GM18867 (cell line): ENCODE data around the gene KRTAP9-1.
"Not testable (repeated sequence)": the region's sequence is repeated elsewhere in the genome, so short reads cannot be mapped to it uniquely, and the experiment has no call there.

Source experiments
- ATAC-seq: cut with Tn5 transposase; IDR thresholded peaks from one replicate; pipeline ENCODE4 v1.9.1; 2021; ENCODE audit warnings: mild to moderate bottlenecking, moderate library complexity; ENCODE audit not compliant: unreplicated experiment

KRTAP9-1 gene

GRCh38 chr17:41178843-41179616 is 10.7 kb upstream of the KRTAP9-1 start:
- no peak for ATAC-seq

- ATAC-seq: no peak
These were observed 5.2 kb upstream of the KRTAP9-1 start, which contains the start of gene KRTAP4-1 for GRCh38 chr17:41184480-41184961. Gene KRTAP4-1 (minus strand): TSS chr17:41184911. CDS start chr17:41184854, 57 bp downstream.

- ATAC-seq: no peak
These were observed 4.7 kb upstream of the KRTAP9-1 start for GRCh38 chr17:41185001-41185400.

- ATAC-seq: no peak
These were observed 2.8 kb upstream of the KRTAP9-1 start for GRCh38 chr17:41186872-41187271.

GRCh38 chr17:41190328-41190727 is 641 bp downstream of the KRTAP9-1 start:
- no peak for ATAC-seq

- no peak for ATAC-seq
These were observed 6.4 kb downstream of the KRTAP9-1 start for GRCh38 chr17:41196068-41196467.

- ATAC-seq: no peak
These were observed 9.9 kb downstream of the KRTAP9-1 start for GRCh38 chr17:41199421-41200078.

GRCh38 chr17:41211845-41212466 is 22.3 kb downstream of the KRTAP9-1 start:
- no peak for ATAC-seq

GRCh38 chr17:41212524-41213169 is 23.0 kb downstream of the KRTAP9-1 start:
- no peak for ATAC-seq

- ATAC-seq: no peak
These were observed 26.0 kb downstream of the KRTAP9-1 start for GRCh38 chr17:41215681-41216080.

GRCh38 chr17:41223821-41224220 is 34.1 kb downstream of the KRTAP9-1 start:
- no peak for ATAC-seq

- ATAC-seq: no peak
These were observed 36.4 kb downstream of the KRTAP9-1 start for GRCh38 chr17:41226051-41226450.

GRCh38 chr17:41226598-41227095 is 37.0 kb downstream of the KRTAP9-1 start, which contains the start of gene KRTAP9-2:
Gene KRTAP9-2 (plus strand): TSS chr17:41226648. CDS start chr17:41226655, 7 bp downstream.
- not testable (repeated sequence) for ATAC-seq

GRCh38 chr17:41230094-41230493 is 40.4 kb downstream of the KRTAP9-1 start:
- ATAC-seq: no peak

GRCh38 chr17:41231731-41232130 is 42.0 kb downstream of the KRTAP9-1 start:
- no peak for ATAC-seq

- not testable (repeated sequence) for ATAC-seq
These were observed 42.9 kb downstream of the KRTAP9-1 start, which contains the start of gene KRTAP9-3 for GRCh38 chr17:41232399-41233105. Gene KRTAP9-3 (plus strand): TSS chr17:41232449. CDS start chr17:41232502, 53 bp downstream.

- not testable (repeated sequence) for ATAC-seq
These were observed 47.4 kb downstream of the KRTAP9-1 start for GRCh38 chr17:41237116-41237515.

- ATAC-seq: not testable (repeated sequence)
These were observed 48.3 kb downstream of the KRTAP9-1 start, which contains the start of gene KRTAP9-8 for GRCh38 chr17:41237949-41238437. Gene KRTAP9-8 (plus strand): TSS chr17:41237999. CDS start chr17:41238052, 53 bp downstream.
